ENCODE data around the gene CRYGN.
A peak's percentile ranks its signal among the peaks of the same experiment; 100 is the strongest.

The CRYGN gene

GRCh38 chr7:151472644-151473380, 32.9 kb upstream of the CRYGN start:
- H3K9me3 ChIP-seq (replicated peaks; ENCODE audit: low read length), result no peaks in the 10 kb centered on the region
- H3K4me1 ChIP-seq (ENCODE audit: control insufficient read depth, insufficient read depth, low read length), result peaks cover 6% of the 10 kb centered on the region
- H3K4me2 ChIP-seq (ENCODE audit: low read length), result no peak overlapping the region
- H3K36me3 ChIP-seq (ENCODE audit: insufficient read depth, low read length), result peaks cover 80% of the 10 kb centered on the region
- H3K9ac ChIP-seq (ENCODE audit: low read depth, low read length), result no peak overlapping the region
- no peak overlapping the region for H3K4me3 ChIP-seq (ENCODE audit: low read length)
- H3K27me3 ChIP-seq (ENCODE audit: control insufficient read depth, insufficient read depth, low read length), result no peaks in the 10 kb centered on the region

- peaks cover 6% of the 10 kb centered on the region for H3K4me1 ChIP-seq (ENCODE audit: control insufficient read depth, insufficient read depth, low read length)
- no peak overlapping the region for H3K4me2 ChIP-seq (ENCODE audit: low read length)
- no peak overlapping the region for H3K4me3 ChIP-seq (ENCODE audit: low read length)
- H3K36me3 ChIP-seq (ENCODE audit: insufficient read depth, low read length), result peaks cover 75% of the 10 kb centered on the region
- no peak overlapping the region for H3K9ac ChIP-seq (ENCODE audit: low read depth, low read length)
- no peaks in the 10 kb centered on the region for H3K27me3 ChIP-seq (ENCODE audit: control insufficient read depth, insufficient read depth, low read length)
- H3K9me3 ChIP-seq (replicated peaks; ENCODE audit: low read length), result no peaks in the 10 kb centered on the region
These were observed 30.8 kb upstream of the CRYGN start for GRCh38 chr7:151470711-151471110.

- Histone ChIP-seq H3K4me1 (ENCODE audit: control insufficient read depth, insufficient read depth, low read length) (peaks cover 6% of the 10 kb centered on the region), H3K4me3 (ENCODE audit: low read length) (no peak overlapping the region), H3K36me3 (ENCODE audit: insufficient read depth, low read length) (peaks cover 78% of the 10 kb centered on the region), H3K9me3 (replicated peaks; ENCODE audit: low read length) (no peaks in the 10 kb centered on the region), H3K9ac (ENCODE audit: low read depth, low read length) (no peak overlapping the region), H3K4me2 (ENCODE audit: low read length) (no peak overlapping the region), H3K27me3 (ENCODE audit: control insufficient read depth, insufficient read depth, low read length) (no peaks in the 10 kb centered on the region)
These were observed 29.3 kb upstream of the CRYGN start for GRCh38 chr7:151469281-151469680.

DNA sequence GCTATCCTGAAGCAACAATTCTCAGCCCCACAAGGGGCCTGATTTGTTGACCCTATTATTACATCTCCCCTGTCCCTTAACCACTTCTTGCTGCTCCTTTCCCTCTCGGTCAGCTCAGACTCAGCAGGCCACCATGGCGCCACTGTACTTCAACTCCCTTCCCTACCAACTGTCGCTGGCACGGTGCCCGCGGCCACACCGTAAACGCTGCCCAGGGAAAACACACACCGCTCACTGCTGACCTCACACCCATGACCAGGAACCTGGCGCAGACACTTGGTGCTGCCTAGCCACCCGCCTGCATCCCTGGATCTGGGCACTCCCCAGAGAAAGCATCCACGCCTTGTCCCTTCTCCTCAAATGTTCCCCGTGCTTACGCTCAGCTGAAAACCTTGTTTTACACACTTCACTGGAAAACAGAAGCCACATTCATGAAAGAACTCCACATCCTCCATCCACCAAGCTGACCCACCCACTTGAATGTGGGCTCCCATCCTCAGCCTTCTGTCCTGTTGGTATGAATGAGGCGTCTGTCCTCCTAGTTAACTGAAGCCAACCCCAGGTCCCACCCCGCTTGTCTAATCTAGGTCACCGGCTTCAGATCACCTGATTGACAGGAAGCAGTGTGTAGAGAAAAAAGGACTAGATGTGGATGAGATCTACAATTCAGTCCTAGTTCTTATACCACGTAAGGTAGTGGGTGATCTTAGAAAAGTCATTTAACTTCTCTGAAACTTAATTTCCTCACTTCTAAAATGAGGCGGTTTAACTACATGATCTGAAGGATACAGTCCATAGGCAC, 28.5 kb upstream of the CRYGN start:
- Histone ChIP-seq H3K36me3 (ENCODE audit: insufficient read depth, low read length) (peaks cover 80% of the 10 kb centered on the region), H3K9me3 (replicated peaks; ENCODE audit: low read length) (peaks cover 2% of the 10 kb centered on the region)

DNA sequence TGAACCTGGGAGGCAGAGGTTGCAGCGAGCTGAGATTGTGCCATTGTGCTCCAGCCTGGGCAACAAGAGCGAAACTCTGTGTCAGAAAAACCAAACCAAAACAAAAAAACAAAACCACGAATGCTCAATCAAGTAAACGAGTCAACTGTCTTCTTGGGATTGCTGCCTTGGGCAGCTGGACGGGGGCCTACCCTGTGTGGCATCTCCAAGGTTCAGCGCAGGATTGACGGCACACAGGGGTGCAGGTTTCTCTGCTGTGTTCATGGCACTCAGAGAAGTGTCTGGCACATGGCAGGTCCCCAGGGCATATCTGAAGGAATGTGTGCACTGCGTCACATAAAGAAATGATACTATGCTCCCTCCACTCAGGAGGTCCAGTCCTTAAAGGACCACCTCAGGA, 25.2 kb upstream of the CRYGN start:
- Histone ChIP-seq H3K36me3 (ENCODE audit: insufficient read depth, low read length) (peaks cover 58% of the 10 kb centered on the region), H3K9ac (ENCODE audit: low read depth, low read length) (no peak overlapping the region)

More for the DNA sequence above, 28.5 kb upstream of the CRYGN start:
- no peaks in the 10 kb centered on the region for H3K27me3 ChIP-seq (ENCODE audit: control insufficient read depth, insufficient read depth, low read length)
- no peak overlapping the region for H3K4me3 ChIP-seq (ENCODE audit: low read length)
- no peak overlapping the region for H3K4me2 ChIP-seq (ENCODE audit: low read length)
- peaks cover 6% of the 10 kb centered on the region for H3K4me1 ChIP-seq (ENCODE audit: control insufficient read depth, insufficient read depth, low read length)
- H3K9ac ChIP-seq (ENCODE audit: low read depth, low read length), result no peak overlapping the region

DNA sequence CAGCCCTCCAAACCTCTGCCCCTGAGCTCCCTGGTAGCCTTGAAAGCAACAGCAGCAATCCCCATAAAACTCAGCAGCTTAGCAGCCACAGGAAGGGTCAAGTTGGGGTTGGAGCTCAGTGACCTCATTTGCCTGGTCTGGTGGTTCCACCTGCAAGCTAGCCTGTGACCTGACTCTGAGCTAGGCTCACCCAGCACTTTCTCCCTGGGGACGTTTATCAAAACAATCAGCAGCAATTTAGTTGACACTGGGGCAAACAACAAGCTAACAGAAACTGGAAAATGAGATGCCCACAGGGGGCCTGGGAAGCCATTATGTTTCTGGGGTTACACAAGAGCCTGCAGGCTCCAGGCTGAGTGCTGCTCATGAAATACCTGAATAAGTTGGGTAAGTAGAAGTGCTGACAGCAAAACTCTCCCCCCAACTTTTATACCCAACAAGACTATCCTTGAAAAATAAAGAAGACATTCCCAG, 22.4 kb upstream of the CRYGN start:
- no peak overlapping the region for H3K9ac ChIP-seq (ENCODE audit: low read depth, low read length)
- peaks cover 15% of the 10 kb centered on the region for H3K9me3 ChIP-seq (replicated peaks; ENCODE audit: low read length)
- peaks cover 18% of the 10 kb centered on the region for H3K4me1 ChIP-seq (ENCODE audit: control insufficient read depth, insufficient read depth, low read length)
- H3K36me3 ChIP-seq (ENCODE audit: insufficient read depth, low read length), result peaks cover 36% of the 10 kb centered on the region
- no peak overlapping the region for H3K4me2 ChIP-seq (ENCODE audit: low read length)
- no peak overlapping the region for H3K4me3 ChIP-seq (ENCODE audit: low read length)
- peaks cover 4% of the 10 kb centered on the region for H3K27me3 ChIP-seq (ENCODE audit: control insufficient read depth, insufficient read depth, low read length)

More for the DNA sequence above, 25.2 kb upstream of the CRYGN start:
- Histone ChIP-seq H3K4me2 (ENCODE audit: low read length) (no peak overlapping the region), H3K4me3 (ENCODE audit: low read length) (no peak overlapping the region), H3K4me1 (ENCODE audit: control insufficient read depth, insufficient read depth, low read length) (peaks cover 8% of the 10 kb centered on the region), H3K27me3 (ENCODE audit: control insufficient read depth, insufficient read depth, low read length) (no peaks in the 10 kb centered on the region), H3K9me3 (replicated peaks; ENCODE audit: low read length) (peaks cover 12% of the 10 kb centered on the region)

GRCh38 chr7:151461942-151462230, 21.9 kb upstream of the CRYGN start:
- Histone ChIP-seq H3K27me3 (ENCODE audit: control insufficient read depth, insufficient read depth, low read length) (peaks cover 5% of the 10 kb centered on the region), H3K4me1 (ENCODE audit: control insufficient read depth, insufficient read depth, low read length) (peaks cover 18% of the 10 kb centered on the region), H3K9me3 (replicated peaks; ENCODE audit: low read length) (peaks cover 15% of the 10 kb centered on the region), H3K36me3 (ENCODE audit: insufficient read depth, low read length) (peaks cover 31% of the 10 kb centered on the region), H3K4me3 (ENCODE audit: low read length) (no peak overlapping the region), H3K9ac (ENCODE audit: low read depth, low read length) (no peak overlapping the region), H3K4me2 (ENCODE audit: low read length) (no peak overlapping the region)

DNA sequence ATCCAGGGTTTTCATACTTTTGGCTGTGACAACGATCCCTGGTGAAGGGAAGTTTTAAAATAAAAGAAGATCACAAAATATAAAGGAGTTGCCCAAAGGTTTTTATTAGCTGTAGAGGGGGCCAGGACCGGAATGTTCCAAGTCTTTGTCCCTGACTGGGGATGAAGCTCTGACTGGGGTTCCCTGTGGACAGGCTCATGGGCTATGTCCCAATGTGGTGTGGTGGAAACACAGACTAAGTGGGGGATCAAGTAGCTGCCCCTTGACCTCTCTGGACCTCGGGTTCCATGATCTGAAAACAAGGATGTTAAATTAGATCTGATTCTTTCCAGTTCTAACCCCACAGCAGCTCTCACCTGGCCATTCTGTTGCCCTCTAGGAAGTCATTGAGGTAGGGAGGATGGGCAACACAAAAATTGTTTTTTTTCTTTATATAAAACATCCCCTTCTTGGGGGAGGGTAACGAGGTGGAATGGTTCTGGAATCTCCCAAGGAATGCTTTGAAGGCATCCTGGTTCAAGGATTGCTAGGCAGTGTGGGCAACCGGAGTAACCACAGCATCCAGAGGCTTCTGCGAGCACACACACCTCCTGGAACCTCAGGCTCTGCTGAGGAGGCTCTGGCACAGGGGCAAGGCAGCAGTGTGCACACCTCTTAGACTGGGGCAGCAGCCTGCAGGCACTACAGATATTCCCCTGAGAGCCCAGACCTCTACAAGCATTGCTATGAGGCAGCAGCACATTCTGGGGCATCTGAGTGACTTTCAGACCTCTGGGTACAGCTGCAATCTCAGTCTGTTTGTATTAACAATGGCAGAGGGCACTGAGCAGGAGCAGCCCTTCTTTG, 21.4 kb upstream of the CRYGN start:
- no peak overlapping the region for H3K9ac ChIP-seq (ENCODE audit: low read depth, low read length)
- no peak overlapping the region for H3K4me2 ChIP-seq (ENCODE audit: low read length)
- H3K27me3 ChIP-seq (ENCODE audit: control insufficient read depth, insufficient read depth, low read length), result peaks cover 5% of the 10 kb centered on the region
- H3K4me1 ChIP-seq (ENCODE audit: control insufficient read depth, insufficient read depth, low read length), result peaks cover 18% of the 10 kb centered on the region
- H3K36me3 ChIP-seq (ENCODE audit: insufficient read depth, low read length), result peaks cover 29% of the 10 kb centered on the region
- H3K9me3 ChIP-seq (replicated peaks; ENCODE audit: low read length), result peaks cover 15% of the 10 kb centered on the region
- no peak overlapping the region for H3K4me3 ChIP-seq (ENCODE audit: low read length)

GRCh38 chr7:151460474-151460855, 20.5 kb upstream of the CRYGN start:
- Histone ChIP-seq H3K9me3 (replicated peaks; ENCODE audit: low read length) (peaks cover 15% of the 10 kb centered on the region), H3K9ac (ENCODE audit: low read depth, low read length) (peak overlapping the region; percentile 41), H3K4me1 (ENCODE audit: control insufficient read depth, insufficient read depth, low read length) (peaks cover 18% of the 10 kb centered on the region), H3K27me3 (ENCODE audit: control insufficient read depth, insufficient read depth, low read length) (peaks cover 6% of the 10 kb centered on the region), H3K4me2 (ENCODE audit: low read length) (peak overlapping the region; percentile 74), H3K4me3 (ENCODE audit: low read length) (peak overlapping the region; percentile 28), H3K36me3 (ENCODE audit: insufficient read depth, low read length) (peaks cover 20% of the 10 kb centered on the region)

GRCh38 chr7:151459726-151460473, 20.0 kb upstream of the CRYGN start:
- Histone ChIP-seq H3K27me3 (ENCODE audit: control insufficient read depth, insufficient read depth, low read length) (peaks cover 11% of the 10 kb centered on the region), H3K4me1 (ENCODE audit: control insufficient read depth, insufficient read depth, low read length) (peaks cover 18% of the 10 kb centered on the region), H3K36me3 (ENCODE audit: insufficient read depth, low read length) (peaks cover 15% of the 10 kb centered on the region), H3K4me2 (ENCODE audit: low read length) (peak overlapping the region; percentile 74), H3K4me3 (ENCODE audit: low read length) (peak overlapping the region; percentile 28), H3K9me3 (replicated peaks; ENCODE audit: low read length) (peaks cover 15% of the 10 kb centered on the region), H3K9ac (ENCODE audit: low read depth, low read length) (peak overlapping the region; percentile 41)

DNA sequence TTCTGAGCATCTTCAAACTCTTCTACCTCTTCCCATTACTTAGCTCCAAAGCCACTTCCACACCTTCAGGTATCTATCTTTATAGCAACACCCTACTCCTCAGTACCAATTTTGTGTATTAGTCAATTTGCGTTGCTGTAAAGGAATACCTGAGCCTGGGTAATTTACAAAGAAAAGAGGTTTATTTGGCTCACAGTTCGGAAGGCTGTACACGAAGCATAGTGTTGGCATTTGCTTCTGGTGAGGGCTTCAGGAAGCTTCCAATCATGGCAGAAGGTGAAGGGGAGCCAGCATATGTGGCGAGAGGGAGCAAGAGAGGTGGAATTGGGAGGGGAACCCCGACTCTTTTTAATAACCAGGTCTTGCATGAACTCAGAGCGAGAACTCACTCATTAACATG, 17.6 kb upstream of the CRYGN start:
- Histone ChIP-seq H3K9me3 (replicated peaks; ENCODE audit: low read length) (peaks cover 5% of the 10 kb centered on the region), H3K4me2 (ENCODE audit: low read length) (no peak overlapping the region), H3K9ac (ENCODE audit: low read depth, low read length) (no peak overlapping the region), H3K4me3 (ENCODE audit: low read length) (no peak overlapping the region), H3K4me1 (ENCODE audit: control insufficient read depth, insufficient read depth, low read length) (peaks cover 18% of the 10 kb centered on the region), H3K36me3 (ENCODE audit: insufficient read depth, low read length) (no peaks in the 10 kb centered on the region), H3K27me3 (ENCODE audit: control insufficient read depth, insufficient read depth, low read length) (peaks cover 25% of the 10 kb centered on the region)

Measured in skeletal muscle satellite cell (primary cell).